NCI-H345 (cell line): ENCODE results near the gene CCT7.
"Not testable (repeated sequence)": the region's sequence is repeated elsewhere in the genome, so short reads cannot be mapped to it uniquely, and the experiment has no call there.

Experiments
- DNase-seq: peaks from one replicate; lab custom pipeline; 2025; lab: John Stamatoyannopoulos, UW

CCT7 gene

GRCh38 chr2:73255907-73256617 lies 22.0 kb downstream of the CCT7 start:
- no peak for DNase-seq

DNA sequence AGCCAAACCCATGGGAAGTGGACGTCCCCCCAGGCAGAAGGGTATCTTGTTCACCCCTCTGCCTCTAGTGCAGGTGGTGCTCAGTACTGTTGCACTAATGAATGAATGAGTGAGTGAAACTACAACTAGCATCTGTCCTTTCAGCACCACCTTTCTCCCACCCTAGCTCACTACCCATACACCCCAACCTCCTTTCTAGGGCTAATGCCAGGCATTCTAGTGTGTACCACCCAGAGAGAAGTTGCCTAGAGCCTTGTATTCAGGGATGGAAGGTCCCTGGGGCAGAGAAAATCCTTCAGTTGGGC lies 22.5 kb downstream of the CCT7 start:
- no peak for DNase-seq

DNA sequence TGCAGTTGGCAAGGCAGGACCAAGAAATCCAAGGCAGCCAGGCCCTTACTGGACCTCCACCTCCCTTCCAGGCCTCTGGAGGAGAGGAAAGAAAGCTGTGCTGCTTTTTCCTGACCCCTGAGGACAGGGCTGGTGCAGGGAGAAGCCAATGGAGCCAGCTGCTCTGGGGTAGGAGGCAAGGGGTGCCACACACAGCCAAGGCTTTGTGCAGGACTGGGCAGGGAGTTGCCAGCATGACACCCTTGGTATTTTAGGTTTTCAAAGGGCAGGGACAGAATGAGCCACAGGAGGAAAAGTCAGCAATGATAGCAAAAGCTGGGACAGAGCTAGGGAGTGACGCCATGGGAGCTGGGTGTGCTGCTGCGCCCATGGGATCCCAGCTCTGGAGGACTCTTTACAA lies 22.9 kb downstream of the CCT7 start:
- no peak for DNase-seq

GRCh38 chr2:73257425-73258125 lies 23.5 kb downstream of the CCT7 start:
- no peak for DNase-seq

- DNase-seq = no peak
These were observed 24.2 kb downstream of the CCT7 start for GRCh38 chr2:73258186-73258912.

DNA sequence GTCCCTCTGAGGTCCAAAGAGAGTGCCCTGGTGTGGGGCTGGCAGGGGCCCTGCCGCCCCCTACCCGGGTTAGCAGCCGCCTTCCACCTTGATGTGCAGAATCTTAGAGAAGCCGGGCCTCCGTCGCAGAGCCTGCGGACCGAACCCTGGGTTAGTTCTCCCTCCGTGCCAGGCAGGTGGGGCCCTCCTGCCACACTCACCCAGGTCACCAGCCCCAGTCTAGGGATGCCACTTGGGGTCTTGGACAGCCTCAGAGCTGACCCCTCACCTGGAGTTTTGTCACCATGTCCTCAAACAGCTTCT lies 24.8 kb downstream of the CCT7 start:
- DNase-seq = no peak

DNA sequence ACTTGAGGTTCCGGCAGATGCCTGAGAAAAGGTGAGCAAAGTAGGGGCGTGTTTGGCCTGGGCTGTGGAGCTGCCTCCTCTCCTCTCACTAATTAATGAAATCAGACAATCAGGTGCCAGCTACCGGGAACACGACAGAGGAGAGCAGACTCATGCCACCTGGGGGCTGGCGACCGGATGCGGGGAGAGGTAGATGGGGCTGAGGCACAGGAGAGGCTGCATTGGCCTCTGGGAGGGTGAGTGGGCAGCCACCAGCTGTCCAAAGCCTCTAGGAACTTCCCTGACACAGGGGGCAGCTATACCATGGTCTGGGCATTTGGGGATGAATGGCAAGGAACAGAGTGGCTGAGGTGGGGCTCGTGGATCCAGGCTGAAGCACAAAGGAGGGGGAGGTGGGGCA lies 25.2 kb downstream of the CCT7 start:
- no peak for DNase-seq

DNA sequence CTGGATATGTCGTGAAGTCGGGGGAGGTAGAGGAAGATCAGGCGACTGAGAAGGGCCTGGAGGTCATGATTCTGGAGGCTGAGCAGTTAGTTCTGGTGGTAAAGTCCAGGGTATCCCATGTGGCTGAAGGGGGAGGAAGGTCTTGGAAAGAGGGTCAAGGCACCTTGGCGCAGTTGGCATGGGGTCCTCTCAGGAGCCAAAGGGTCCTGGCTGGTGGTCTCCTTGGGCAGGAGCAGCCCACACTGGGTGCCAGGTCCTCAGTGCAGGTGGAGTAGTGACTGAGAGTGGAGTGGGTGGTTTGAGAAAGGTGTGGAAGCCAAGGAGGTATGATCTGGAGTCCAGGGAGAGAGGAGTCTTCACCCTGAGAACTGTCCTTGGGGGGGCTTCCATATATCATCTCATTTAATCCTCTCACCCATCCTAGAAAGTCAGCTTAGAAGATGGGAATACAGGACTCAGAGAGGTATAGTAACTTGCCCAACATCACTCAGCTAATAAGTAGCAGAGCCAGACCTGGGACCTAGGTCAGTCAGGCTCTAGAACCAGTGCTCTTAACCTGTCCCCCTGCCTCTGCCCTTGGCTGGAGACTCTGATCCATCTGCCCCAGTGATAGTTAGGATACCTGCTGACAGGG lies 25.7 kb downstream of the CCT7 start:
- DNase-seq = no peak

- DNase-seq = no peak
These were observed 26.4 kb downstream of the CCT7 start for GRCh38 chr2:73260338-73260984.

- no peak for DNase-seq
These were observed 28.1 kb downstream of the CCT7 start for GRCh38 chr2:73262108-73262651.

DNA sequence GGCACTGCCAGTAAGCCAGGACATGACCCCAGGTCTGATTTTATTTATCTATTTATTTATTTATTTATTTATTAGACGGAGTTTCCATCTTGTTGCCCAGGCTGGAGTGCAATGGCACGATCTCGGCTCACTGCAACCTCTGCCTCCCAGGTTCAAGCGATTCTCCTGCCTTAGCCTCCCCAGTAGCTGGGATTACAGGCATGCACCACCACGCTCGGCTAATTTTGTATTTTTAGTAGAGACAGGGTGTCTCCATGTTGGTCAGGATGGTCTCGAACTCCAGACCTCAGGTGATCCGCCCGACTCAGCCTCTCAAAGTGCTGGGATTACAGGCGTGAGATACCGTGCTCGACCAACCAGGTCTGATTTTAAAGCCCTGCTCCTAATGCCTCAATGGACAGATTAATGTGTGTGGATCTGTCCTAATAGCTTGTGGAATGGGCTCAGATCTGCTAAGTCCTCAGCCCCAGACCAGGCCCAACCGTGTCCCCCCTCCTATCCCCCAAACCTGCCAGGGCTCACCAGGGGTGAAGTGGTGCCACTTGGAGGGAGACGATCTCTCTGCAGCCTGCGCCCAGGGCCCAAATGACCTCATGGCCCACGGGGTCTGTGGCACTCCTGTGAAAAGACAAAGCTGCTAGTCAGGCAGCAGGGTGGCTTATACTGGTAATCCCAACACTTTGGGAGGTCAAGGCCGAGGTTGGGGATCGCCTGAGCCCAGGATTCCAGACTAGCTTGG lies 28.8 kb downstream of the CCT7 start:
- not testable (repeated sequence) for DNase-seq

GRCh38 chr2:73263540-73264331 lies 29.6 kb downstream of the CCT7 start:
- no peak for DNase-seq

DNA sequence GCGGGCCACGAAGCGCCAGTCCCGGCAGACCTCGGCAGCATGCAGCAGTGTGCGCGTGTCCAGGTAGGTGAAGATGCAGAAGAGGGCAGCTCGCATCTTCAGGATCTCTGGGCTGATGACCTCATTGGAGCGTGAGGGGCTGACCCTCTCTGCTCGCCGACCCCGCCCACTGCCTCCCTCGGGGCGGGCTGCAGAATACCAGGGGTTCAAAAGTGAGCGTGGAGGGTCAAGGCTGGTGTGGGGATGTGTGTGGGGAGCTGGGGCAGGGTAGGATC lies 30.2 kb downstream of the CCT7 start:
- DNase-seq = no peak

- no peak for DNase-seq
These were observed 30.7 kb downstream of the CCT7 start for GRCh38 chr2:73264783-73265182.

DNA sequence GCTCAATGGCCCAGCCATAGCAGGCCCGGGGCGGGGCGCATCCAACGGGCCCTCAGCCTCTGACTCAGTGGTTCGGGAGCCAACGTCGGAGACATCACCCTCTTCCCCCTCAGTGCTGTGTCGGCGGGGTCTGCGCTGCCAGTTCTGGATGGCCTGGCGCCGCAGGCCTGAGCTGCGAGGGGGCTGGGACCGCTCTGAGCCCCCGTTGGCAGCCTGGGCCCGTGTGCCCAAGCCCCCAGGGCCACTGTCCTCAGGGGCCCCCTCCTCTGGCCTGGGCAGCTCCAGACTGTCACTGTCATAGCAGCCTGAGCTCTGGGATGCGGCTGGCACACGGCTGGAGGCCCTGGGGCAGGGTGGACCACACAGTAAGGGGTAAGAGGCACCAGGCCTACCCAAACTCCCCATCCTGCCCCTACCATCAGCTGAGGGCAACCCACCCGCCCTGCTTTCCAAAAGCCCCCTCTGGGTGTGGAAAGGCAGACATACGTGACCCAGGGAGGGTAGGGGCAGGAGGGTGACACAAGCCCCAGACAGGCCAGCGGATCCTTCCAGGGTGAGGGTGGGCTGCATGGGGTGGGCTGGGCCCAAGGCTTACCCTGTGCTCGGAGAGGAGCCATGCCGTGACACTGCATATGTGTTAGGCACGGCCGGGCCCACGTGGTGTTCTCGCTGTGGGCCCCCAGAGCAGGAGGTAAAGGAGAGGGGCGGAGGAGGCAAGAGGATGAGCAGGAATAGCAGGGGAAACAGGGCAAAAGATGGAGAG lies 31.4 kb downstream of the CCT7 start:
- DNase-seq = no peak

GRCh38 chr2:73266061-73266901 lies 32.2 kb downstream of the CCT7 start:
- no peak for DNase-seq

- no peak for DNase-seq
These were observed 32.9 kb downstream of the CCT7 start for GRCh38 chr2:73267008-73267407.

- DNase-seq = peak; percentile 56
These were observed 34.3 kb downstream of the CCT7 start for GRCh38 chr2:73268366-73268829.
